LNCaP clone FGC (cell line): ENCODE measurements around the gene SOWAHC.
A peak's percentile ranks its signal among the peaks of the same experiment; 100 is the strongest.

ENCODE experiments used
- DNase-seq: peaks from one replicate; pipeline ENCODE4 v3.0.0-alpha.2; 2011; ENCODE audit warnings: low read depth
- H3K4me3 ChIP-seq: 2 replicates; pipeline ENCODE4 v1.5.1; 2011; ENCODE audit warnings: mild to moderate bottlenecking, low read depth, low read length, control low read depth
- CTCF ChIP-seq: IDR thresholded peaks from 2 replicates; pipeline ENCODE4 v1.5.1; 2012; ENCODE audit warnings: mild to moderate bottlenecking; ENCODE audit not compliant: control insufficient read depth, insufficient read depth; ENCODE audit errors: extremely low read depth

SOWAHC gene

GRCh38 chr2:109662889-109663288, 48.7 kb downstream of the SOWAHC start:
- TF ChIP-seq CTCF, result peak; percentile 14; the same call in 1 of the 2 replicates
- H3K4me3 ChIP-seq, result no peak overlapping the region
- no peak for DNase-seq

GRCh38 chr2:109663721-109664120, 49.6 kb downstream of the SOWAHC start:
- no peak for TF ChIP-seq CTCF
- no peak for DNase-seq
- no peak overlapping the region for H3K4me3 ChIP-seq

GRCh38 chr2:109666466-109666865, 52.3 kb downstream of the SOWAHC start:
- no peak overlapping the region for H3K4me3 ChIP-seq
- no peak for DNase-seq
- no peak for TF ChIP-seq CTCF
